Vagina (tissue), 2 donors: Measurements from ENCODE around the gene TRIM56. TPM values are rescaled to one million over a fixed set of nuclear protein-coding genes. Genes with fewer than 3 reads are reported as not detected.

ENCODE experiments used
- DNase-seq, 2 donors: peaks; one replicate each; pipeline ENCODE4 v3.0.0-alpha.2; 2017; ENCODE audit errors: extremely low spot score in 2 of 2
- H3K27ac ChIP-seq: fragments of 200-600 bp; sonication (generic); one replicate; pipeline ENCODE4 v1.5.1; 2019
- H3K27me3 ChIP-seq: fragments of 200-600 bp; sonication (generic); one replicate; pipeline ENCODE4 v1.5.1; 2019
- H3K36me3 ChIP-seq, 2 donors: fragments of 200-600 bp; sonication (generic); one replicate each; pipeline ENCODE4 v1.5.1; 2017 to 2019
- H3K4me1 ChIP-seq: fragments of 200-600 bp; sonication (generic); one replicate; pipeline ENCODE4 v1.5.1; 2019
- H3K4me3 ChIP-seq, 2 donors: fragments of 200-600 bp; sonication (generic); 1 replicate in 1 of 2; 2 replicates in 1 of 2; pipeline ENCODE4 v1.5.1; 2016 to 2019
- H3K9me3 ChIP-seq: fragments of 200-600 bp; sonication (generic); one replicate; pipeline ENCODE4 v1.5.1; 2019
- CTCF ChIP-seq, 3 experiments: fragments of 450-650 bp in 2 of 3; fragments of 200-600 bp in 1 of 3; sonication (generic) in 1 of 3; IDR thresholded peaks; one replicate each; pipeline ENCODE4 v1.5.1; 2017 to 2019; ENCODE audit warnings: antibody characterized with exemption in 3 of 3, mild to moderate bottlenecking in 2 of 3, moderate library complexity in 2 of 3
- intact Hi-C: fragments of 100-400 bp; cut with DNase I; formaldehyde crosslinking; loops from one replicate; pipeline ENCODE4 v1.15.1; 2023
- total RNA-seq: library from RNA; depleted of rRNA; stranded (reverse); fragments of >200 nt; gene quantifications from one replicate; pipeline ENCODE4 v1.2.3, GENCODE V29; 2016

The TRIM56 gene
- total RNA-seq, 1 donor from 2014 or later, result 19.4 TPM

- no peak overlapping the region for H3K4me3 ChIP-seq
- no peaks in the 10 kb centered on the region for H3K36me3 ChIP-seq
- no peaks in the 10 kb centered on the region for H3K27me3 ChIP-seq
- no peak for TF ChIP-seq CTCF (IDR thresholded peaks at IDR 0.05)
- H3K9me3 ChIP-seq, result no peaks in the 10 kb centered on the region
- intact Hi-C loops, result no loop called here
- peaks cover 6% of the 10 kb centered on the region for H3K4me1 ChIP-seq
- DNase-seq, result no peak
- H3K27ac ChIP-seq, result no peak overlapping the region
Measured at GRCh38 chr7:101140746-101141382, 55.6 kb downstream of the TRIM56 start.

Other genes starting within 250 kb of the TRIM56 start
- gene SLC12A9, start 232.8 kb upstream of the TRIM56 start, total RNA-seq, result 15.7 TPM
- gene TRIP6, start 218.1 kb upstream of the TRIM56 start, total RNA-seq, result 52.1 TPM
- gene SRRT, start 210.4 kb upstream of the TRIM56 start, total RNA-seq, result 96.5 TPM
- 3.4 TPM for gene UFSP1, start 195.8 kb upstream of the TRIM56 start, total RNA-seq
- 9.3 TPM for gene ACHE, start 189.6 kb upstream of the TRIM56 start, total RNA-seq
- 0.49 TPM for gene MUC3A, start 135.9 kb upstream of the TRIM56 start, total RNA-seq
- gene MUC12, start 115.9 kb upstream of the TRIM56 start, total RNA-seq, result 2.7 TPM
- gene MUC17, start 65.4 kb upstream of the TRIM56 start, total RNA-seq, result not detected
- gene SERPINE1, start 41.6 kb downstream of the TRIM56 start, total RNA-seq, result 14.7 TPM
- gene AP1S1, start 69.0 kb downstream of the TRIM56 start, total RNA-seq, result 42.5 TPM
- gene VGF, start 80.1 kb downstream of the TRIM56 start, total RNA-seq, result 1.2 TPM
- not detected for gene NAT16, start 94.8 kb downstream of the TRIM56 start, total RNA-seq
- gene MOGAT3, start 115.6 kb downstream of the TRIM56 start, total RNA-seq, result not detected
- gene PLOD3, start 132.1 kb downstream of the TRIM56 start, total RNA-seq, result 41.5 TPM
- gene ZNHIT1, start 132.7 kb downstream of the TRIM56 start, total RNA-seq, result 55.2 TPM
- 8.6 TPM for gene CLDN15, start 152.3 kb downstream of the TRIM56 start, total RNA-seq
- gene FIS1, start 159.6 kb downstream of the TRIM56 start, total RNA-seq, result 204 TPM
- 15.2 TPM for gene IFT22, start 236.3 kb downstream of the TRIM56 start, total RNA-seq